ENCODE measurements around the gene NEK10. TPM values are rescaled to one million over a fixed set of nuclear protein-coding genes. Genes with fewer than 3 reads are reported as not detected.
"Not testable (repeated sequence)": the region's sequence is repeated elsewhere in the genome, so short reads cannot be mapped to it uniquely, and the experiment has no call there.

The NEK10 gene
- total RNA-seq, 4 donors from 2014 or later = 0.29 to 12.4 (median 0.61) TPM

GRCh38 chr3:27344192-27344591 lies 25.0 kb downstream of the NEK10 start:
- no peaks in the 10 kb centered on the region for H3K9me3 ChIP-seq
- no peak overlapping the region for H3K27ac ChIP-seq
- peaks cover under 1 to 36% (median 4%) of the 10 kb centered on the region in 3 donors for H3K4me1 ChIP-seq
- intact Hi-C loops (cut with DNase I) = no loop called here
- WGBS, 2 donors = 93 to 97% methylated on average over 3 of the region's 3 CpGs
- no peaks in the 10 kb centered on the region for H3K36me3 ChIP-seq
- no peaks in the 10 kb centered on the region for H3K27me3 ChIP-seq
- no peak overlapping the region for H3K4me3 ChIP-seq
- no peak for TF ChIP-seq CTCF (IDR thresholded peaks at IDR 0.05)
- TF ChIP-seq POLR2A (IDR thresholded peaks at IDR 0.05) = no peak
- DNase-seq = no peak

GRCh38 chr3:27342267-27342666 lies 26.9 kb downstream of the NEK10 start:
- WGBS, 2 donors = 88 to 94% methylated on average over 1 of the region's 1 CpG
- H3K4me1 ChIP-seq = peaks cover 0 to 25% (median 4%) of the 10 kb centered on the region in 3 donors
- intact Hi-C loops (cut with DNase I) = no loop called here
- H3K36me3 ChIP-seq = no peaks in the 10 kb centered on the region
- no peak for TF ChIP-seq POLR2A (IDR thresholded peaks at IDR 0.05)
- no peak for TF ChIP-seq CTCF (IDR thresholded peaks at IDR 0.05)
- no peak overlapping the region for H3K4me3 ChIP-seq
- no peak overlapping the region for H3K27ac ChIP-seq
- no peak for DNase-seq
- no peaks in the 10 kb centered on the region for H3K27me3 ChIP-seq
- H3K9me3 ChIP-seq = no peaks in the 10 kb centered on the region

GRCh38 chr3:27340534-27340933 lies 28.6 kb downstream of the NEK10 start:
- Histone ChIP-seq H3K4me1 (peaks cover 0 to 9% (median 0%) of the 10 kb centered on the region in 3 donors), H3K36me3 (no peaks in the 10 kb centered on the region), H3K27me3 (no peaks in the 10 kb centered on the region), H3K9me3 (no peaks in the 10 kb centered on the region), H3K27ac (no peak overlapping the region), H3K4me3 (no peak overlapping the region)
- WGBS, 2 donors = 31 to 41% methylated on average over 1 of the region's 1 CpG
- no peak for DNase-seq
- no peak for TF ChIP-seq POLR2A (IDR thresholded peaks at IDR 0.05)
- no peak for TF ChIP-seq CTCF (IDR thresholded peaks at IDR 0.05)
- intact Hi-C loops (cut with DNase I) = no loop called here

- Histone ChIP-seq H3K36me3 (no peaks in the 10 kb centered on the region), H3K4me3 (no peak overlapping the region), H3K27ac (no peak overlapping the region), H3K4me1 (no peaks in the 10 kb centered on the region), H3K27me3 (no peaks in the 10 kb centered on the region), H3K9me3 (no peaks in the 10 kb centered on the region)
- 55 to 80% methylated on average over 1 of the region's 1 CpG for WGBS, 2 donors
- DNase-seq = no peak
- TF ChIP-seq CTCF (IDR thresholded peaks at IDR 0.05) = no peak
- no peak for TF ChIP-seq POLR2A (IDR thresholded peaks at IDR 0.05)
- intact Hi-C loops (cut with DNase I) = no loop called here
These were observed 33.6 kb downstream of the NEK10 start for GRCh38 chr3:27335571-27335970.

GRCh38 chr3:27333843-27334242 lies 35.3 kb downstream of the NEK10 start:
- no peaks in the 10 kb centered on the region for H3K36me3 ChIP-seq
- DNase-seq = no peak
- no peaks in the 10 kb centered on the region for H3K4me1 ChIP-seq
- intact Hi-C loops (cut with DNase I) = no loop called here
- no peak overlapping the region for H3K27ac ChIP-seq
- H3K4me3 ChIP-seq = no peak overlapping the region
- H3K27me3 ChIP-seq = no peaks in the 10 kb centered on the region
- H3K9me3 ChIP-seq = peaks cover 0 to 4% (median 0%) of the 10 kb centered on the region in 3 donors
- TF ChIP-seq CTCF (IDR thresholded peaks at IDR 0.05) (no peak), POLR2A (IDR thresholded peaks at IDR 0.05) (no peak)

GRCh38 chr3:27328982-27329762 lies 40.0 kb downstream of the NEK10 start:
- 95 to 100% methylated on average over 3 to 4 of the region's 4 CpGs for WGBS, 2 donors
- intact Hi-C loops (cut with DNase I); H3K27ac ChIP-seq; H3K9me3 ChIP-seq; H3K36me3 ChIP-seq; H3K4me3 ChIP-seq; H3K27me3 ChIP-seq; DNase-seq: not testable (repeated sequence)
- peaks cover 0 to 21% (median 8%) of the 10 kb centered on the region in 3 donors for H3K4me1 ChIP-seq
